Breast epithelium (tissue), 4 donors: ENCODE data around the gene ADPRHL1. TPM values are rescaled to one million over a fixed set of nuclear protein-coding genes. Genes with fewer than 3 reads are reported as not detected.
"Not testable (repeated sequence)": the region's sequence is repeated elsewhere in the genome, so short reads cannot be mapped to it uniquely, and the experiment has no call there.

ENCODE experiments used
- DNase-seq, 2 donors: peaks; one replicate each; pipeline ENCODE4 v3.0.0-alpha.2; 2019; ENCODE audit warnings: low spot score in 2 of 2
- H3K27ac ChIP-seq, 2 donors: fragments of 200-600 bp; sonication (generic) in 1 of 2; one replicate each; pipeline ENCODE4 v1.5.1; 2016 to 2019; ENCODE audit warnings: mild to moderate bottlenecking in 1 of 2
- H3K27me3 ChIP-seq, 2 donors: fragments of 200-600 bp; sonication (generic) in 1 of 2; one replicate each; pipeline versions ENCODE4 v1.5.1 to v1.6.0; 2017 to 2019; ENCODE audit warnings: control low read depth in 1 of 2, mild to moderate bottlenecking in 1 of 2
- H3K36me3 ChIP-seq: fragments of 200-600 bp; one replicate; pipeline ENCODE4 v1.5.1; 2019
- H3K4me1 ChIP-seq, 2 donors: fragments of 200-600 bp; sonication (generic); one replicate each; pipeline ENCODE4 v1.5.1; 2016 to 2019; ENCODE audit warnings: control low read depth in 1 of 2
- H3K4me3 ChIP-seq, 3 donors: fragments of 200-600 bp; sonication (generic); 1 replicate in 2 of 3; 2 replicates in 1 of 3; pipeline ENCODE4 v1.5.1; 2016 to 2019; ENCODE audit warnings: mild to moderate bottlenecking in 3 of 3, moderate library complexity in 2 of 3
- H3K9me3 ChIP-seq, 2 donors: fragments of 200-600 bp; sonication (generic) in 1 of 2; one replicate each; pipeline ENCODE4 v1.5.1; 2016 to 2019; ENCODE audit warnings: control low read depth in 1 of 2
- CTCF ChIP-seq, 3 donors: fragments of 450-650 bp; IDR thresholded peaks; one replicate each; pipeline ENCODE4 v1.5.1; 2016 to 2017; ENCODE audit warnings: antibody characterized with exemption in 3 of 3, mild to moderate bottlenecking in 3 of 3, moderate library complexity in 3 of 3
- POLR2A ChIP-seq: fragments of 450-650 bp; IDR thresholded peaks from one replicate; pipeline ENCODE4 v1.6.1; 2016; ENCODE audit warnings: antibody characterized with exemption, mild to moderate bottlenecking, moderate library complexity
- POLR2AphosphoS5 ChIP-seq, 3 donors: sonication (generic); formaldehyde crosslinking; IDR thresholded peaks; one replicate each; pipeline ENCODE4 v1.6.1; 2017; ENCODE audit warnings: antibody characterized with exemption in 3 of 3
- intact Hi-C: fragments of 100-400 bp; cut with DNase I; formaldehyde crosslinking; loops from one replicate; pipeline ENCODE4 v1.15.1; 2023; ENCODE audit warnings: low total_unique reads
- total RNA-seq, 3 donors: library from RNA; depleted of rRNA; stranded (reverse); fragments of >200 nt; gene quantifications; one replicate each; pipeline ENCODE4 v1.1.0, GENCODE V29; 2016

The ADPRHL1 gene
- total RNA-seq, 3 donors from 2014 or later: 1.8 to 2.7 (median 2.0) TPM

DNA sequence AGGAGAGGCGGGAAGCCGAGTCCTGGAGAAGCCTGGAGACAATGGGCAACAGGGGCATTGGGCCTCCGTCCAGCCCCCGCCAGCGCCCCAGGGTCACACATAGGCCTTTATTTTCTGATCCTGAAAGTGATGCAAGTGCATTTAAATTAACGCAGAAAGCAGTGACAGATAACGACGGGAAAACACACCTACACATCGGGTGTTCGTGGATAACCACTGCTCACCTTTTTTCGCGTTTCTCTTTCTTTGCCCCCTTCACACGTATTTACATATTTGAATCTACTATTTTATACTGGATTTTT, 59.0 kb downstream of the ADPRHL1 start:
- intact Hi-C loops: loop anchor here (5.0 kb wide), 1 partner anchor 643 kb away; no protein-coding TSS in a partner anchor
- TF ChIP-seq POLR2A (no peak), CTCF (IDR thresholded peaks at IDR 0.05) (no peak), POLR2AphosphoS5 (IDR thresholded peaks at IDR 0.05) (no peak)
- H3K36me3 ChIP-seq: no peaks in the 10 kb centered on the region
- peak overlapping the region; percentile 52 to 89 (median 70) for H3K4me3 ChIP-seq
- no peak for DNase-seq
- H3K9me3 ChIP-seq: no peaks in the 10 kb centered on the region
- no peak overlapping the region for H3K27ac ChIP-seq
- no peaks in the 10 kb centered on the region for H3K4me1 ChIP-seq
- H3K27me3 ChIP-seq: no peaks in the 10 kb centered on the region

DNA sequence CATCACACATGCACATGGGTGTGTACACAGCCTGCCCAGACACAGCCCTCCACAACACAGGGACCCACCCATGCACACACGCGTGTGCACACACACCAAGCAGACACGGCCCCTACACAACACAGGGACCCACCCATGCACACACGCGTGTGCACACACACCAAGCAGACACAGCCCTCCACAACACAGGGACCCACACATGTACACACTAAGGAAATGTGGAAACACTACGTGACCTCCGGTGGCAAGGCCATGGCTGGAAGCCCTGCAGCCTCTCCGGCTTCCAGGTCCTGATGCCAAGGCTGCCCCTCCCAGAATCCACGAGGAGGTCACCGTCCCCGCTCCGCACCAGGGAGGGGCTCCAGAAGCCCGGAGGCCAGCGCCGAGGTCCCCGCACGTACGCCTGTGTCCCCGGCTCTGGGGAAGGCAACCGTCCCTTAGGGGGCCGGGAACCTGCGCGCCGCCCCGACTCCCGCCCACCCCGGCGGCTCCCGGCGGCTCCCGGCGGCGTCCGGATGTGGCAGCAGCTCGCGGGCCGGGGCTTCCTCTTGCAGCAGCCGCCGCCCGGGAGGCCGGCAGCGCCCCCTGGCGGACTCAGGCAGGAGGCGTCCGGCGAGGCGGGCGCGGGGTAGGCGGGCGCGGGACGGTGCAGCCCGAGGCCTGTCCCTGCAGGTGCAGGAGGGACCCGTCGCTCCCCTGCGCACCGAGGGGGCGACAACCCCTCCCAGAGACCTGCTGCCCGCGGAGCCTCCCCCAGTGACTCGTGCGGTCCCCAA, 59.5 kb downstream of the ADPRHL1 start:
- Histone ChIP-seq H3K27ac (peak overlapping the region in 1 of 2 donors; percentile 30), H3K4me1 (no peaks in the 10 kb centered on the region), H3K9me3 (no peaks in the 10 kb centered on the region), H3K4me3 (peak overlapping the region; percentile 52 to 89 (median 70)), H3K27me3 (no peaks in the 10 kb centered on the region), H3K36me3 (no peaks in the 10 kb centered on the region)
- intact Hi-C loops: loop anchor here (5.0 kb wide), 1 partner anchor 644 kb away; no protein-coding TSS in a partner anchor
- TF ChIP-seq CTCF (IDR thresholded peaks at IDR 0.05) (peak; percentile 16 to 91 (median 28)), POLR2A (no peak)
- peak in 1 of 2 donors; percentile 48 for DNase-seq

DNA sequence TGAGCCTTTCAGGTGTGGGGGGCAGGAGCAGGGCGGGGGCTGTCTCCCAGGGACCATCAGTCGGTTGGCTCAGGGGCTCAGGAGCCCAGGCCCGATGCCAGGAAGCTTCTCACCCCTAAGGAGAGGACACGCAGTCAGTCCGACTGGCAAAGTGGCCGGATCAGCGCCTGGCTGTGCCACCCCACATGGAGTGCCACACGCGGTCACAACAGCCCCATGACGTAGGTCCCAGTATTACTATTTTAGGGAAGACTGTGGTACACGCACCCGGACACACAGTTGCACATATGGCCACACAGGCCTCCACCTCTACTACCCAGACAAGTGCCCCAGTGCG, 60.1 kb downstream of the ADPRHL1 start:
- Histone ChIP-seq H3K36me3 (no peaks in the 10 kb centered on the region), H3K9me3 (no peaks in the 10 kb centered on the region), H3K4me1 (no peaks in the 10 kb centered on the region), H3K27me3 (no peaks in the 10 kb centered on the region), H3K4me3 (peak overlapping the region; percentile 52 to 89 (median 70)), H3K27ac (no peak overlapping the region)
- TF ChIP-seq POLR2AphosphoS5 (IDR thresholded peaks at IDR 0.05) (no peak), CTCF (IDR thresholded peaks at IDR 0.05) (no peak), POLR2A (no peak)
- no peak for DNase-seq
- intact Hi-C loops: loop anchor here (5.0 kb wide), 1 partner anchor 644 kb away; no protein-coding TSS in a partner anchor

GRCh38 chr13:113390874-113391497, 62.3 kb downstream of the ADPRHL1 start:
- H3K27me3 ChIP-seq: no peaks in the 10 kb centered on the region
- no peaks in the 10 kb centered on the region for H3K4me1 ChIP-seq
- no peak for TF ChIP-seq POLR2A
- TF ChIP-seq POLR2AphosphoS5 (IDR thresholded peaks at IDR 0.05): no peak
- no peak for TF ChIP-seq CTCF (IDR thresholded peaks at IDR 0.05)
- H3K9me3 ChIP-seq: no peaks in the 10 kb centered on the region
- intact Hi-C loops: loop anchor here (5.0 kb wide), 1 partner anchor 646 kb away; no protein-coding TSS in a partner anchor
- H3K36me3 ChIP-seq: no peaks in the 10 kb centered on the region
- no peak for DNase-seq
- no peak overlapping the region for H3K27ac ChIP-seq
- H3K4me3 ChIP-seq: no peak overlapping the region

GRCh38 chr13:113389586-113389985, 63.7 kb downstream of the ADPRHL1 start:
- H3K9me3 ChIP-seq, H3K36me3 ChIP-seq, H3K27ac ChIP-seq, H3K4me1 ChIP-seq, H3K4me3 ChIP-seq, intact Hi-C loops, DNase-seq, H3K27me3 ChIP-seq: not testable (repeated sequence)
